CD1c-positive myeloid dendritic cell (primary cell): Measurements from ENCODE around the gene RPL13A.
A peak's percentile ranks its signal among the peaks of the same experiment; 100 is the strongest.
"Not testable (repeated sequence)": the region's sequence is repeated elsewhere in the genome, so short reads cannot be mapped to it uniquely, and the experiment has no call there.

Experiments
- DNase-seq: peaks from one replicate; pipeline ENCODE4 v3.0.0-alpha.2; 2016; ENCODE audit errors: extremely low spot score

Gene RPL13A

GRCh38 chr19:49487277-49488045 lies at the start of gene RPL13A:
TSS of gene RPL13A (plus strand) at chr19:49487608. CDS start at chr19:49487630, 22 bp downstream.
- peak; percentile 100 for DNase-seq

GRCh38 chr19:49438261-49438660 lies 49.1 kb upstream of the RPL13A start:
- no peak for DNase-seq

GRCh38 chr19:49439836-49440235 lies 47.6 kb upstream of the RPL13A start:
- no peak for DNase-seq

- DNase-seq: no peak
These were observed 46.8 kb upstream of the RPL13A start for GRCh38 chr19:49440439-49441209.

- DNase-seq: peak; percentile 39
These were observed 46.0 kb upstream of the RPL13A start, which contains the start of gene SLC17A7 for GRCh38 chr19:49441210-49441959. TSS of gene SLC17A7 (minus strand) at chr19:49441527. CDS start at chr19:49441379, 148 bp downstream.

GRCh38 chr19:49441960-49442350 lies 45.5 kb upstream of the RPL13A start:
- DNase-seq: no peak

- no peak for DNase-seq
These were observed 45.1 kb upstream of the RPL13A start for GRCh38 chr19:49442354-49442753.

GRCh38 chr19:49442771-49443365 lies 44.5 kb upstream of the RPL13A start:
- peak; percentile 76 for DNase-seq

GRCh38 chr19:49443366-49444099 lies 43.9 kb upstream of the RPL13A start:
- DNase-seq: peak; percentile 95

GRCh38 chr19:49444100-49444700 lies 43.2 kb upstream of the RPL13A start:
- not testable (repeated sequence) for DNase-seq

- no peak for DNase-seq
These were observed 41.4 kb upstream of the RPL13A start for GRCh38 chr19:49445997-49446396.

GRCh38 chr19:49447485-49448431 lies 39.6 kb upstream of the RPL13A start:
- DNase-seq: no peak

GRCh38 chr19:49448432-49448786 lies 39.0 kb upstream of the RPL13A start:
- DNase-seq: no peak

GRCh38 chr19:49450405-49450804 lies 37.0 kb upstream of the RPL13A start:
- no peak for DNase-seq

GRCh38 chr19:49451430-49452181 lies 35.8 kb upstream of the RPL13A start, which contains the start of gene PIH1D1:
TSS of gene PIH1D1 (minus strand) at chr19:49451814. CDS start at chr19:49451574, 240 bp downstream.
- peak; percentile 99 for DNase-seq

GRCh38 chr19:49453013-49453756 lies 34.2 kb upstream of the RPL13A start, which contains the start of gene ALDH16A1:
TSS of gene ALDH16A1 (plus strand) at chr19:49453225. CDS start at chr19:49453332, 107 bp downstream.
- peak; percentile 99 for DNase-seq

GRCh38 chr19:49453757-49454240 lies 33.6 kb upstream of the RPL13A start:
- DNase-seq: peak; percentile 13

- no peak for DNase-seq
These were observed 31.6 kb upstream of the RPL13A start for GRCh38 chr19:49455773-49456172.
